K562 treated with DMSO at 1 percent for 48 hours (cell line): Measurements from ENCODE around the gene ADORA3. TPM values are rescaled to one million over a fixed set of nuclear protein-coding genes. Genes with fewer than 3 reads are reported as not detected.

Experiments
- total RNA-seq: library from RNA; unstranded; fragments of 300-600 nt; gene quantifications from 2 replicates; pipeline ENCODE4 v1.2.3, GENCODE V29; 2022; ENCODE audit warnings: low replicate concordance; ENCODE audit errors: extremely low read depth

Gene ADORA3
- not detected in 2 replicates for total RNA-seq

DNA sequence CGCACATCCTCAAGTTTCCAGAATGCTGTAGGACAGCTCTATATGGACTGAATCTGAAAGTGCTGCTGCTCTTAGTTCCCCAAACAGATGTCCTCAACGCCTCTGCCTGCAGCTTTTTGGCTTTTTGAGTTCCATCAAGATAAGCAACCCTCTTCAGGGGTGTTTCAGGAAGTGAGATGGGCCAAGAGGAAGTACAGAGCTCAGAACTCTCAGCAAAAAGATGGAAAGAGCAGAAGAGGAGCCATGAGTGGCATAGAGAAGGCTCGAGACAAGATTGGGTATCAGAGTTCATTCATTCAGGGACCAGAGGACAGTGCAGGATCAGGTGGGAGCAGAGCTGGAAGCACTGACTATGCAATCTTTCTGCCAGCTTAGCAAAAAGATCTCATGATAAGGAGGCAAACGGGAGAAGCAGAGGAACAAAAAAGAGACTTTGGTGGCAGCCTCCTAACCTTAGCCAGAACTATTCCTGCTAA, at the start of gene ADORA3, which contains the start of gene TMIGD3:
Gene ADORA3 (minus strand): TSS at position 49 of the 476 bp plus-strand sequence. CDS start 279 bp downstream, outside the sequence.
Gene TMIGD3 (minus strand): TSS at position 49 of the 476 bp plus-strand sequence. CDS start 279 bp downstream, outside the sequence.

Other genes with a start within 250 kb of the ADORA3 start
- not detected in 2 replicates for gene CHIA, start 212.8 kb downstream of the ADORA3 start, total RNA-seq
- gene OVGP1, start 75.9 kb downstream of the ADORA3 start, total RNA-seq: not detected in 2 replicates
- not detected in 2 replicates for gene WDR77, start 54.4 kb downstream of the ADORA3 start, total RNA-seq
- gene ATP5PB, start 54.2 kb downstream of the ADORA3 start, total RNA-seq: not detected in 2 replicates
- not detected in 2 replicates for gene C1orf162, start 29.6 kb downstream of the ADORA3 start, total RNA-seq
- not detected in 2 replicates for gene TMIGD3, start within 50 bp of the ADORA3 start, total RNA-seq
- not detected in 2 replicates for gene RAP1A, start 116.2 kb upstream of the ADORA3 start, total RNA-seq
- gene INKA2, start 235.8 kb upstream of the ADORA3 start, total RNA-seq: not detected in 2 replicates